HG03432 (cell line): Measurements from ENCODE around the gene FCGR1A.
"Not testable (repeated sequence)": the region's sequence is repeated elsewhere in the genome, so short reads cannot be mapped to it uniquely, and the experiment has no call there.

Source experiments
- ATAC-seq: cut with Tn5 transposase; IDR thresholded peaks from one replicate; pipeline ENCODE4 v1.9.1; 2021; ENCODE audit warnings: mild to moderate bottlenecking, moderate library complexity; ENCODE audit not compliant: unreplicated experiment

The FCGR1A gene

DNA sequence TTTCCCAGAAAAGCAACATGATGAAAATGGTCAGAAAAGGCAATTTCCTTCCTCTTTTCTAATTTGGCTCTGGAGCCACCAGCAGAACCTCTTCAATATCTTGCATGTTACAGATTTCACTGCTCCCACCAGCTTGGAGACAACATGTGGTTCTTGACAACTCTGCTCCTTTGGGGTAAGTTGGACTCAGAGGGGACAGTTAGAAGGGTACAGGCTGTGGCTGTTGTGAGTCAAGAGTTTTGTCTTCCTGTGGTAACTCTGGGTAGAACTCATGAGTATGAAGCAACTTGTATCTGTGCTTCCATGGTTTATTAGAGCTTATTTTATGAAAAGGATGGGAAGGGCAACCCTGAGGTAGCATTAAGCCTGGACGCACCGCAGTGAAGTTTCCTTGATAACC lies at the start of gene FCGR1A:
FCGR1A (plus strand) TSS at position 95 of the 400 bp plus-strand sequence; CDS start at position 145, 50 bp downstream.
- not testable (repeated sequence) for ATAC-seq

DNA sequence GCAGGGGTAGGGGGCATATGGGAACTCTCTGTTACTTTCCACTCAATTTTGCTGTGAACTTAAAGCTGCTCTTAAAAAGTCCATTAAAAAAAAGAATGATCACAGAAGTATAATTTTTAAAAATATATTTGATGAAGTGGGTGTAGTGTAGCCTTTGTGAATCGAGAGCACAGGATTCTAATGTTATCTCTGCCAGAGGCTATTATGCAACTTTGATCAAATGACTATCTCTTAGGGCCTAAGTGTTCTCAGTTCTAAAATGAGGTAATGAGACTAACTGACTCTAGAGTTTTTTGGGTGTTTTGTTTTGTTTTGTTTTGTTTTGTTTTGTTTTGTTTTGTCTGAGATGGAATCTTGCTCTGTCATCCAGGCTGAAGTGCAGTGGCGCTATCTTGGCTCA lies 49.7 kb upstream of the FCGR1A start:
- ATAC-seq: not testable (repeated sequence)

GRCh38 chr1:149734692-149735091 lies 47.8 kb upstream of the FCGR1A start:
- ATAC-seq: not testable (repeated sequence)

DNA sequence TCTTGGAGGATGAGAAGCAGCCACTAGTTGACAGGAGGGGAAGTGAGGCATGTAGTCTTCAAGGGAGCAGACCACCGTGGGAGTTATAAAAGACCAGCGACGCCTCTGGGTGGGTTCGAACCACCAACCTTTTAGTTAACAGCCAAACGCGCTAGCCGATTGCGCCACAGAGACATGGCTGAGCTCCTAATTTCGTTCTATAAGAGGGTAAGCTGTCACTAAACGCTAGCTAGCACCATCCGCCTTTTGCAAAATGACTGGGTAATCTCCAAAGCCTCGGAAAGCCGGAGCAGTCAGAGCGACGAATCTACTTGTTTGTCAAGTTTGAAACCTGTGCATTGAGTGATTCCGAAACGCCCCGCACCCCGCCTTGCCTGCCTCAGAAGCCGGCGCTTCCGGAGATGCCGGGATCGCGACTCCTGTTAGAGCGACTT lies 42.3 kb upstream of the FCGR1A start:
- not testable (repeated sequence) for ATAC-seq

- not testable (repeated sequence) for ATAC-seq
These were observed 41.8 kb upstream of the FCGR1A start for GRCh38 chr1:149740590-149741230.

DNA sequence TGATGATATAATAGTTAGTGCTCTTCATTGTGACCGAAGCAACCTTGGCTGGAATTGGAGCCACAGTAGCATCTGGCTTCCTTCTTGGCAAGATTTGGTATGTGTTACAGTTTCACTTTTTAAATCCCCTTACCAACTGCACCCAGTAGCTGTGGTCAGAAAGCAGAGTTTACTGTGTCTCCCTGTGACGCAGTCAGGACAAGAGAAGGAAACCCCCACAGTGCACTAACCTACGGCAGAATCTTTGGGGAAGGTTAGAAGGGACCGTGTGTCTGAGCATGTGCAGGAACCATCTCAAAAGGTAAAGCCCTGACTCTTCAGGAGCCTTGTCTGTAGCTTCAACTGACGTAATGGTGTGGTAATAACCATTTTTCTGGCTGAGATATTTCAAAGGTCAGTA lies 40.6 kb upstream of the FCGR1A start:
- ATAC-seq: not testable (repeated sequence)

DNA sequence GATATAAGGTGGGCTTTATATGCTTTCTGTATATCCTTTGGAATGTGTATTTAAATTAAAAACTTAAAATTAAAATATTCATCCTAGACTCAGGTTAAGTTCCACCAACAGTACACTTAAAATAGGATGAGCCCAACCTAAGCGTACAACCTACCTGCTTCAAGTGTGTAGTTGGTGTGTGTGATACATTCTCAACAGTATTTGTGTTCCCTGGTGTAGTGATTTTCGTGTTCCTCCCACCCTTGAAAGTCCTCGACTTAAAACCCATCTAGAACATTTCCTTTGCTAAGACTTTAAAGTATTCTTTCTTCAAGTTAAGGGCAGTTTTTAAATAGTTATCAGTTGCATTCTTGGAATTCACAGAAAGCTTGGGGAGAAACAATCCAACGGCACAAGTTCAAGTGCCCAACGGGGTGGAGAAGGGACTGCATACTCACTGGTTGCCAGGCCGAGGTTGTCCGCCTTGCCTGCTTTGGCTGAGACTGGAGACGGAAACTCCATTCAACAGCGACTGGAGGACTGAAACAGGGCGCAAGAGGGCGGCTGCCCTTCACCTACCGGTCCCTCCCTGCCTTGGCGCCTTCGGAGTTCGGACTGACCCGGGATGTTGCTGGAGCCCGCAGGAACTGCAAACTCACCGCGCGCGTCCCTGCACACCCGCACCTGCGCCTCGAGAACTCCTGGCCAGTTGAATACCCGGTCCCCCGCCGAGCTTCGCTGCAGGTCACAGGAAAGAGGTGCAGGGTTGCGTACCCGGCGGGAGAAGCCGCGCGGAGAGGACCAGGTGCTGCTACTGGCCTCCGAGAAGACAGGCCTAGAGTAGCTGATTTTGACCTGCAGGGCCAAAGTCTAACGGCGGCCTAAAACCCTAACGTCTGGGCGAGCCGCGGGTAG lies 35.8 kb upstream of the FCGR1A start:
- not testable (repeated sequence) for ATAC-seq

GRCh38 chr1:149747359-149748143 lies 34.9 kb upstream of the FCGR1A start:
- not testable (repeated sequence) for ATAC-seq

GRCh38 chr1:149748144-149748500 lies 34.4 kb upstream of the FCGR1A start:
- ATAC-seq: not testable (repeated sequence)

GRCh38 chr1:149750562-149750961 lies 31.9 kb upstream of the FCGR1A start:
- not testable (repeated sequence) for ATAC-seq

- ATAC-seq: not testable (repeated sequence)
These were observed 30.3 kb upstream of the FCGR1A start for GRCh38 chr1:149752186-149752585.

- not testable (repeated sequence) for ATAC-seq
These were observed 29.0 kb upstream of the FCGR1A start for GRCh38 chr1:149753466-149753865.

DNA sequence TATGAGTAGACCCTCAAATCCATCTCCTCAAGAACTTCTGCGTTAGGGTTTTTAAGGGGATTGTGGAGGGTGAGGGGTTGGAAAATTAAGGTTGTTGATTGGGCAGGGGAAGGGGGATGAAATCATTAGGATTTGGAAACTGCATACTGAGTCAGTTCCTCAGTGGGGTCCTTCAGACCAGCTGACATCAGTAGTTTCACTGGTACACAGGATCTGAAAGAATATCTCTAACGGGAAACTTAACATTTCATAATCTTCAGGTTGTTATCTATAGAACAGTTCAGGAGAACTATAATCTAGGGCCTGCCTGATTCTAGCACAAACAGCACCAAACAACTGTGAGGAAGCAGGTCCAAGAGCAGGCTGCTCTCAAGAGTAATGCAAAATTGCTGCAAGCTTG lies 27.2 kb upstream of the FCGR1A start:
- not testable (repeated sequence) for ATAC-seq

- ATAC-seq: not testable (repeated sequence)
These were observed 20.2 kb upstream of the FCGR1A start for GRCh38 chr1:149762294-149762693.

- ATAC-seq: not testable (repeated sequence)
These were observed 18.2 kb upstream of the FCGR1A start for GRCh38 chr1:149764087-149764800.

DNA sequence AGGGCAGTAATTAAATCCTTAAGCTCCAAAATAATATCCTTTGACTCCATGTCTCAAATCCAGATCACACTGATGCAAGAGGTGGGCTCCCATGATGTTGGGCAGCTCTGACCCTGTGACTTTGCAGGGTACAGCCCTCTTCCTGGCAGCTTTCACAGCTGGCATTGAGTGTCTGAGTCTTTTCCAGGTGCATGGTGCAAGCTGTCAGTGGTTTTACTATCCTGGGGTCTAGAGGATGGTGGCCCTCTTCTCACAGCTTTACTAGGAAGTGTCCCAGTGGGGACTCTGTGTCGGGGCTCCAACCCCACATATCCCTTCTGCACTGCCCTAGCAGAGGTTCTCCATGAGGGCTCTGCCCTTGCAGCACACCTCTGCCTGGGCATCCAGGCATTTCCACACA lies 16.3 kb upstream of the FCGR1A start:
- ATAC-seq: not testable (repeated sequence)

DNA sequence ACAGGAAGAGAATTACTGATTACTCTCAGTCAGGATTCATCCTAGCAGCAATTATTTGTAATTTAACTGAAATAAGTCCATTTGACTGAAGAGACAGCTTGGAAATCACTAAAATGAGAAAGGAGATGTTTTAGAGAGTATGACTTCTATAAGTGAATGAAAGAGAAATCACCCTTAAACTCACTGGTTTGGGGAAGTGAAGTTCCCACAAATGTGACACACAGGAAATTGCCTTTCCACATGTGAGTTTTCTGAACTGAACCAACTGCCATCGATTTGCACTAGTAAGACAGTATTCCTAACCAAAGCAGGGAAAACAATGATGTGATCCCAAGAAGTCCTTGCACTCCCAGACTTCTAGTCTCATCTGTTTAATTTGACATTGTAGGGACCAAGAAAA lies 13.3 kb upstream of the FCGR1A start:
- ATAC-seq: not testable (repeated sequence)

GRCh38 chr1:149770661-149771060 lies 11.8 kb upstream of the FCGR1A start:
- ATAC-seq: not testable (repeated sequence)

GRCh38 chr1:149771653-149772425 lies 10.7 kb upstream of the FCGR1A start:
- ATAC-seq: peak; percentile 93
